Endothelial cell of umbilical vein (primary cell): ENCODE results near the gene GALR3. TPM values are rescaled to one million over a fixed set of nuclear protein-coding genes. Genes with fewer than 3 reads are reported as not detected.

Source experiments
- BruUV-seq: library from RNA; stranded (reverse); fragments of 400-500 nt; replicated peaks from 2 replicates; lab custom pipeline; 2021; lab: Mats Ljungman, UMichigan
- CTCF ChIA-PET: fragments of 300-600, 350-600 bp; sonication (Branson Sonifier 250); formaldehyde crosslinking; loops from one replicate; lab custom pipeline; 2021; ENCODE audit warnings: antibody characterized with exemption, inconsistent platforms; lab: Charles Lee
- POLR2A ChIA-PET: fragments of 300-600, 350-600 bp; sonication (Branson Sonifier 250); formaldehyde crosslinking; loops from one replicate; lab custom pipeline; 2021; ENCODE audit warnings: antibody characterized with exemption, inconsistent platforms; lab: Charles Lee
- DNase-seq: peaks from one replicate; pipeline ENCODE4 v3.0.0-alpha.2; 2011; ENCODE audit warnings: low read depth, low spot score
- FAIRE-seq: peaks from 2 replicates; lab custom pipeline; 2011; peaks lifted over from hg19 to GRCh38; lab: Jason Lieb, UNC
- H2AFZ ChIP-seq: 2 replicates; pipeline ENCODE4 v1.6.0; 2012; ENCODE audit warnings: low read depth, low read length, control low read depth, inconsistent platforms
- H3K27ac ChIP-seq: 2 replicates; pipeline ENCODE4 v1.5.1; 2011; ENCODE audit warnings: low read depth, mild to moderate bottlenecking, control low read depth, low read length, moderate library complexity; ENCODE audit not compliant: insufficient read depth
- H3K27me3 ChIP-seq, 2 experiments: 2 replicates each; pipeline versions ENCODE4 v1.6.0 to v1.6.1; 2011; ENCODE audit warnings: low read length in 2 of 2, mixed read lengths in 1 of 2; ENCODE audit not compliant: control insufficient read depth in 2 of 2, insufficient read depth in 2 of 2
- H3K36me3 ChIP-seq, 2 experiments: 2 replicates in 1 of 2; 3 replicates in 1 of 2; pipeline ENCODE4 v1.5.1; 2011; ENCODE audit warnings: low read length in 2 of 2, mild to moderate bottlenecking in 1 of 2, moderate library complexity in 1 of 2; ENCODE audit not compliant: control insufficient read depth in 2 of 2, insufficient read depth in 2 of 2; ENCODE audit errors: extremely low read depth in 1 of 2
- H3K4me1 ChIP-seq: 3 replicates; pipeline ENCODE4 v1.5.1; 2011; ENCODE audit warnings: mild to moderate bottlenecking, low read length; ENCODE audit not compliant: control insufficient read depth, insufficient read depth; ENCODE audit errors: extremely low read depth
- H3K4me2 ChIP-seq: 2 replicates; pipeline ENCODE4 v1.6.1; 2011; ENCODE audit warnings: low read length, control low read depth, mixed read lengths; ENCODE audit not compliant: insufficient read depth
- H3K4me3 ChIP-seq, 3 experiments: fragments of 200-600 bp in 1 of 3; sonication (generic), shearing (Covaris generic) in 1 of 3; replicated peaks in 1 of 3; 2 replicates each; pipeline ENCODE4 v1.5.1; 2011 to 2016; ENCODE audit warnings: control low read depth in 3 of 3, low read length in 3 of 3, mild to moderate bottlenecking in 2 of 3, inconsistent platforms in 1 of 3, low read depth in 1 of 3, moderate library complexity in 1 of 3; ENCODE audit not compliant: insufficient read depth in 1 of 3
- H3K79me2 ChIP-seq: 2 replicates; pipeline ENCODE4 v1.6.0; 2012; ENCODE audit warnings: low read length, inconsistent platforms; ENCODE audit not compliant: control insufficient read depth, insufficient read depth
- H3K9ac ChIP-seq: replicated peaks from 2 replicates; pipeline ENCODE3; 2011; ENCODE audit warnings: low read length, control low read depth; ENCODE audit not compliant: insufficient read depth; ENCODE audit errors: extremely low read depth
- H3K9me1 ChIP-seq: replicated peaks from 3 replicates; pipeline ENCODE4 v1.6.0; 2011; ENCODE audit warnings: mild to moderate bottlenecking, low read length; ENCODE audit not compliant: control insufficient read depth, insufficient read depth; ENCODE audit errors: extremely low read depth
- H3K9me3 ChIP-seq: replicated peaks from 2 replicates; pipeline ENCODE4 v1.5.1; 2012; ENCODE audit warnings: low read length, inconsistent platforms; ENCODE audit not compliant: control insufficient read depth, insufficient read depth
- H4K20me1 ChIP-seq: replicated peaks from 2 replicates; pipeline ENCODE3; 2011; ENCODE audit warnings: mild to moderate bottlenecking, low read length; ENCODE audit not compliant: control insufficient read depth, insufficient read depth; ENCODE audit errors: extremely low read depth
- CTCF ChIP-seq, 2 donors: IDR thresholded peaks; 1 replicate in 1 of 2; 2 replicates in 1 of 2; pipeline ENCODE4 v1.5.1; 2011; ENCODE audit warnings: low read length in 2 of 2, mild to moderate bottlenecking in 2 of 2, moderate library complexity in 2 of 2, control low read depth in 1 of 2, inconsistent platforms in 1 of 2, low read depth in 1 of 2; ENCODE audit not compliant: insufficient read depth in 1 of 2; ENCODE audit errors: extremely low read depth in 1 of 2
- EZH2 ChIP-seq: IDR thresholded peaks from 2 replicates; pipeline ENCODE4 v1.6.1; 2012; ENCODE audit warnings: borderline replicate concordance, low read depth, mild to moderate bottlenecking, moderate library complexity, low read length, inconsistent platforms; ENCODE audit not compliant: severe bottlenecking
- FOS ChIP-seq: IDR thresholded peaks from 2 replicates; pipeline ENCODE4 v1.6.1; 2011; ENCODE audit warnings: mild to moderate bottlenecking, low read length, moderate library complexity, borderline replicate concordance; ENCODE audit not compliant: insufficient read depth
- GATA2 ChIP-seq: IDR thresholded peaks from 2 replicates; pipeline ENCODE4 v1.7.0; 2011; ENCODE audit warnings: low read depth, mild to moderate bottlenecking, moderate library complexity, mixed read lengths, low read length; ENCODE audit not compliant: insufficient read length, insufficient read depth
- JUN ChIP-seq: IDR thresholded peaks from 2 replicates; pipeline ENCODE4 v1.6.1; 2011; ENCODE audit warnings: borderline replicate concordance, low read depth; ENCODE audit not compliant: insufficient read length, insufficient read depth
- MAX ChIP-seq: IDR thresholded peaks from 2 replicates; pipeline ENCODE4 v1.6.1; 2011; ENCODE audit not compliant: insufficient read depth, insufficient read length
- MYC ChIP-seq: IDR thresholded peaks from one replicate; pipeline ENCODE4 v1.6.1; 2011; ENCODE audit warnings: mild to moderate bottlenecking, low read depth, low read length
- POLR2A ChIP-seq: IDR thresholded peaks from 2 replicates; pipeline ENCODE4 v1.6.1; 2012; ENCODE audit warnings: low read depth, mild to moderate bottlenecking, control low read depth, low read length
- POLR2AphosphoS5 ChIP-seq: IDR thresholded peaks from 2 replicates; pipeline ENCODE4 v1.6.1; 2012; ENCODE audit warnings: low read depth, mild to moderate bottlenecking, control low read depth, low read length, moderate library complexity; ENCODE audit not compliant: insufficient read depth
- dilution Hi-C: fragments of 300-500 bp; cut with MboI; formaldehyde crosslinking; loops from one replicate; pipeline ENCODE4 v1.15.0; 2019; ENCODE audit warnings: low sequenced_read_pairs; ENCODE audit not compliant: extremely low pct_ligation_motif_present
- intact Hi-C: fragments of 100-400 bp; cut with micrococcal nuclease; formaldehyde crosslinking; loops from one replicate; pipeline ENCODE4 v1.10.0; 2022
- polyA plus RNA-seq, 4 experiments: library from polyadenylated mRNA; depleted of rRNA in 3 of 4; stranded (reverse) in 3 of 4; unstranded in 1 of 4; fragments of >200 nt; gene quantifications; 2 replicates each; pipeline versions ENCODE4 v1.2.1 to v1.2.3, GENCODE V29; 2011 to 2012; ENCODE audit warnings: missing spikeins in 1 of 4
- total RNA-seq: library from RNA; stranded (reverse); gene quantifications from 2 replicates; pipeline ENCODE4 v1.2.3, GENCODE V29; 2021

GALR3 gene
- total and polyA plus RNA-seq, 2 donors (not counting 3 experiments of a cell fraction or from before 2014, with no cell fraction given): not detected

GRCh38 chr22:37815593-37815992, 7.6 kb upstream of the GALR3 start:
- dilution Hi-C loops: no loop called here
- no TSS peak for BruUV-seq
- Histone ChIP-seq H3K4me3 (no peak overlapping the region), H2AFZ (no peak overlapping the region), H3K9me1 (no peaks in the 10 kb centered on the region), H3K9me3 (no peaks in the 10 kb centered on the region), H3K27ac (no peak overlapping the region), H4K20me1 (no peaks in the 10 kb centered on the region), H3K36me3 (peaks cover 0 to 4% of the 10 kb centered on the region in 2 experiments), H3K9ac (no peak overlapping the region), H3K79me2 (no peaks in the 10 kb centered on the region), H3K27me3 (peaks cover 0 to 3% of the 10 kb centered on the region in 2 experiments), H3K4me1 (peaks cover 9% of the 10 kb centered on the region), H3K4me2 (no peak overlapping the region)
- ChIA-PET POLR2A (no interaction called here), CTCF (interaction anchor here (1.0 to 5.9 kb wide), 3 partner anchors 48 to 178 kb away, joined by 3 to 223 read pairs (median 17); no protein-coding TSS in a partner anchor)
- intact Hi-C loops: loop anchor here (5.0 kb wide), 1 partner anchor 137 kb away; the partner anchor contains the start of genes C22orf23 and POLR2F
- no peak for TF ChIP-seq MYC
- TF ChIP-seq CTCF (IDR thresholded peaks at IDR 0.05; ENCODE audit: extremely low read depth in 1 of 2, insufficient read depth in 1 of 2, low read depth in 1 of 2, low read length in 2 of 2): no peak
- no peak for TF ChIP-seq POLR2A
- no peak for TF ChIP-seq MAX
- no peak for TF ChIP-seq EZH2
- TF ChIP-seq JUN: no peak
- no peak for TF ChIP-seq FOS
- TF ChIP-seq GATA2: no peak
- TF ChIP-seq POLR2AphosphoS5: no peak
- DNase-seq (no peak), FAIRE-seq (no peak)
